ENCODE measurements around the gene TMCO6. TPM values are rescaled to one million over a fixed set of nuclear protein-coding genes. Genes with fewer than 3 reads are reported as not detected.

Gene TMCO6
- total RNA-seq, 1 donor: 8.6 TPM

DNA sequence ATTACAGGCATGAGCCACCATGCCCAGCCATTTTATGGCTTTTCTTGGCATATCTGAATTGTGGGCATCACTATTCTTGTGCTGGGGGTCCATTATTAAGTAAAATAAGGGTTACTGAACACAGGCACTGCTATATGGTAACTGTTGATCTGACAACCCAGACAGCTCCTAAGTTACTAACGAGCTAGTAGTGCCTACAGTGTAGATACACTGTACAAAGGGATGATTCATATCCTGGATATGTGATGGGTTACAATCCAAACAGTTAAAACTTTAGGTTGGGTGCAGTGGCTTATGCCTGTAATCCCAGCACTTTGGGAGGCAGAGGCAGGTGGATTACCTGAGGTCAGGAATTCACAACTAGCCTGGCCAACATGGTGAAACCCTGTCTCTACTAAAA is 10.5 kb upstream of the TMCO6 start:
- no peak for DNase-seq (ENCODE audit: low read depth)
- TF ChIP-seq, protein P1, sequence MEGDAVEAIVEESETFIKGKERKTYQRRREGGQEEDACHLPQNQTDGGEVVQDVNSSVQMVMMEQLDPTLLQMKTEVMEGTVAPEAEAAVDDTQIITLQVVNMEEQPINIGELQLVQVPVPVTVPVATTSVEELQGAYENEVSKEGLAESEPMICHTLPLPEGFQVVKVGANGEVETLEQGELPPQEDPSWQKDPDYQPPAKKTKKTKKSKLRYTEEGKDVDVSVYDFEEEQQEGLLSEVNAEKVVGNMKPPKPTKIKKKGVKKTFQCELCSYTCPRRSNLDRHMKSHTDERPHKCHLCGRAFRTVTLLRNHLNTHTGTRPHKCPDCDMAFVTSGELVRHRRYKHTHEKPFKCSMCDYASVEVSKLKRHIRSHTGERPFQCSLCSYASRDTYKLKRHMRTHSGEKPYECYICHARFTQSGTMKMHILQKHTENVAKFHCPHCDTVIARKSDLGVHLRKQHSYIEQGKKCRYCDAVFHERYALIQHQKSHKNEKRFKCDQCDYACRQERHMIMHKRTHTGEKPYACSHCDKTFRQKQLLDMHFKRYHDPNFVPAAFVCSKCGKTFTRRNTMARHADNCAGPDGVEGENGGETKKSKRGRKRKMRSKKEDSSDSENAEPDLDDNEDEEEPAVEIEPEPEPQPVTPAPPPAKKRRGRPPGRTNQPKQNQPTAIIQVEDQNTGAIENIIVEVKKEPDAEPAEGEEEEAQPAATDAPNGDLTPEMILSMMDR (IDR thresholded peaks at IDR 0.05; ENCODE audit: insufficient read depth, low read depth, low read length): no peak
- H3K4me3 ChIP-seq (ENCODE audit: low read depth, low read length): no peak overlapping the region

DNA sequence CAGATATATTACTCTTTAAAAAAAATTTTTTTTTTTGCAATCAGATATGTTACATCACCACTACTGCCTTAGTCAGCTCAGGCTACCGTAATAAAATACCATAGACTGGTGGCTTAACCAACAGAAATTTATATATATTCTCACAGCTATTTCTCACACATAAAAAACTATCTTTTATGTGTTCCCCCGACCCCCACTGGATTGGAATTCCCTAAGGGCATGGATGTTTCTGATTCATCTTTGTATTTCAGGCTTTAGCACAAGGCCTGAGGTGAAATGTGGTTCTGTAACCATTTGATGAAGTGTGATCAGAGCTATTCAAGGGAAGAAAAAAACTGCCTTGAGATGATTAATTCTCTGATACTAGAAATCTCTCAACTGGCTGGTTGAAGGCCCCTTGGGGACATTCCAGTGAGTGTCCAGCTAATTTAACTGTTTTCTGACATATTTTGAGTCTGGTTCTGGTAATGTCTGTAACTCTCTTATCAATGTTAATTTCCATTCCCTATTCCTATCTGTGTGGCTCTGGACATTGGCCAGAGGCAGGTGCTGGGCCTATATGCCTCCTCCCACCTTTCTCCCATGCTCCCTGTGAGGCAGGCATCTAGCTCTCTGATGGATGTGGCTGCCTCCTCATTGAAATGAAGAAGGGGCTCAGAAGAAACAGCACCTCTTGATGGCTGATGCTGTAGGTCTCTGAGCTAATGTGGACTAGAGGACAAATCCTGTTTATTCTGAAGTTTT is 8.8 kb upstream of the TMCO6 start:
- H3K4me3 ChIP-seq (ENCODE audit: low read depth, low read length): no peak overlapping the region
- TF ChIP-seq, protein P1 (IDR thresholded peaks at IDR 0.05; ENCODE audit: insufficient read depth, low read depth, low read length): no peak
- no peak for DNase-seq (ENCODE audit: low read depth)

DNA sequence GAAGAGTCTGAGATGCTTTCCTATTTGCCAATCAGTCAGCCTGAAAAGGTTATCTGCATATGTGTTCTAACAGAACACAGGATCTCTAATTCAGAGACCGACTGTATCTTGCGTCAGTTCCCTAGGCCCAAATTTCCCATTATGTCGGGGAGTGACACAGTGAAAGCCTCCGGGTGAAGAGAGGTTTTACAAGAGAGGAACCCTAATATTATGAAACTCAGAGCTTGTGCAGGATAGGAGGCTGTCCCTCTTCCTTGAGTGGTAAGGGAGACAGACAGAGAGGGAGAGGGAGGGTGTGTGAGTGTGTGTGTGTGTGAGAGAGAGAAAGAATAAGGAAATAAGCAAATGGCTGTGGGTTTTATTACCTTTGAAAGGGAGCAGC is 8.2 kb upstream of the TMCO6 start:
- H3K4me3 ChIP-seq (ENCODE audit: low read depth, low read length): no peak overlapping the region
- no peak for DNase-seq (ENCODE audit: low read depth)
- TF ChIP-seq, protein P1 (IDR thresholded peaks at IDR 0.05; ENCODE audit: insufficient read depth, low read depth, low read length): no peak

DNA sequence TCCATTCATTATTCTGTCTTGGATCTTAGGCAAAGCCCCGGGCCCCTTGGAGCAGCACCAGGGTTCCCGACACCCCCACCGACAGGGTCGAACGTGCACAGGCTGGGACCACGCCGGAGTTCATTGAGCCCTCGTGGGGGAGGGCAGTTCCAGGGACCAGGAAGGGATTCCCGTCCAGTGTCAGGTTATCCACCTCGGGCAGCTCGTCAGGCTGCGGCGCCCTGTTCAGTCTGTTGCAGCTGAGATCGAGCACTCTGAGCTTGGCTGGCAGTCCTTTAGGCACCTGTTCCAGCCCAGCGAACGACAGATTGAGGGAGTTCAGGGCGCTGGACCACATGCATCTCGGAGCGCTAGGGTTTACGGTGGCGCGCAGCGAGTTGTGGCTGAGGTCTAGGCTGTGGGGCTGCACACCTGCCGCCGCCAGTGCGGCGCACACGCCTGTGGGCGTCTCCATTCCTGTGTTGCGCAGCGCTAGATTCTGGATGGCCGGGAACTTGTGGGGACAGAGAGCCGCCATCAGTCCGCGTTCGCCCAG is 7.4 kb upstream of the TMCO6 start:
- TF ChIP-seq, protein P1 (IDR thresholded peaks at IDR 0.05; ENCODE audit: insufficient read depth, low read depth, low read length): no peak

DNA sequence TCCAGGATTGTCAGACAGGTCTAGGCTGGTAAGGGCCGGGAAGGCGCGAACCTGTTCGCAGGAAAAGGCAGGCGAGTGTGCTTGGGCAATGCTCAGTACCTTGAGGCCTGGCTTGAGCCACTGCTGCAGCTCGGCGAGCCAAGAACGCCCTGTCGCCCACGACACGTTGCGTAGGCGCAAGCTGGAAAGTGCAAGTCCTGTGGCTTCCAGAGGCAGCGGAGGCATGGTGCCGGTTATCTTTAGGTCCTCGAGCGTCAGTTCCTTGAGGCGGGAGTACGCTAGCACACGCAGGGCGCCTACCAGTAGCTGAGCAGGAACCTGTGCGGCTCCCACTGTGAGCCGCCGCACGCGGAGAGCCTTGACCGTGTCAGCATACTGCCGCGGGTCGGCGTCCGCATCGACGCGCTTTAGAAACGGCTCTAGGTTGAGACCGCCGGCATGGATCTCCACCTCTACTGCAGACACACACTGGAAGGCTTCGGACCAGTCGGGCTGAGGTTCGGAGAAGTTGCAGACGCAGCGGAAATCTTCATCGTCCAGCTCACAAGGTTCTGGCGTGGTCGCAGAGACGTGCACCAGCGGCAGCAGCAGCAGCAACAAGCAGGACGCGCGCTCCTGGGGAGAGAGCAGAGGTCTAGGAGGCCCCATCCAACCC is 6.8 kb upstream of the TMCO6 start:
- peak; percentile 55 for DNase-seq (ENCODE audit: low read depth)
- H3K4me3 ChIP-seq (ENCODE audit: low read depth, low read length): peak overlapping the region; percentile 45
- TF ChIP-seq, protein P1 (IDR thresholded peaks at IDR 0.05; ENCODE audit: insufficient read depth, low read depth, low read length): no peak

More for the DNA sequence above, 7.4 kb upstream of the TMCO6 start:
- peak overlapping the region; percentile 45 for H3K4me3 ChIP-seq (ENCODE audit: low read depth, low read length)
- no peak for DNase-seq (ENCODE audit: low read depth)

DNA sequence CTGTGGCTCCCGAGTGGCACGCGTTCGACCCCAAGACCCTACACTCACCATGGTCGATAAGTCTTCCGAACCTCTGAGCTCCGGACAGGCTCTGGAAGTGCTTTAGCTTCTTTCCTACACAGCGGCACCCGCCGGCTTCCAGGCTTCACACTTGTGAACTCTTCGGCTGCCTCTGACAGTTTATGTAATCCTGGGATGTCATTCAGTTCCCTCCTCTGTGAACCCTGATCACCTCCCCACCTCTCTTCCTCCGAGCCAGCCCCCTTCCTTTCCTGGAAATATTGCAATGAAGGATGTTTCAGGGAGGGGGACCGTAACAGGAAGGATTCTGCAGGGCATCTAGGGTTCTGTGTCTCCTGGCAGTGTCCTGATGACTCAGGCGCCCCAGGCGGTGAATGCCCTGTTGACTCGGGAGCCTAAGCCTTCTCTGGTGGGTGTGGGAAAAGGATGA is 6.2 kb upstream of the TMCO6 start, which contains the start of gene CD14:
TSS of gene CD14 (minus strand) at position 155 of the 451 bp plus-strand sequence. CDS start at position 51, 104 bp downstream.
- peak; percentile 46 for DNase-seq (ENCODE audit: low read depth)
- peak within 1 kb of the TSS; percentile 45 for H3K4me3 ChIP-seq (ENCODE audit: low read depth, low read length)
- TF ChIP-seq, protein P1 (IDR thresholded peaks at IDR 0.05; ENCODE audit: insufficient read depth, low read depth, low read length): no peak

Measured in fibroblast of villous mesenchyme (primary cell).